ENCODE measurements around the gene LRRC71. TPM values are rescaled to one million over a fixed set of nuclear protein-coding genes. Genes with fewer than 3 reads are reported as not detected.

Gene LRRC71
- total RNA-seq (under 1 TPM in 3 of 7 donors, not detected in 4; 0.13 to 0.47 (median 0.23) TPM), polyA plus RNA-seq (under 1 TPM; 0.03 to 0.51 (median 0.43) TPM)
- long read RNA-seq, donor 1, result 0 reads
- long read RNA-seq, donor 2, result 0 reads

DNA sequence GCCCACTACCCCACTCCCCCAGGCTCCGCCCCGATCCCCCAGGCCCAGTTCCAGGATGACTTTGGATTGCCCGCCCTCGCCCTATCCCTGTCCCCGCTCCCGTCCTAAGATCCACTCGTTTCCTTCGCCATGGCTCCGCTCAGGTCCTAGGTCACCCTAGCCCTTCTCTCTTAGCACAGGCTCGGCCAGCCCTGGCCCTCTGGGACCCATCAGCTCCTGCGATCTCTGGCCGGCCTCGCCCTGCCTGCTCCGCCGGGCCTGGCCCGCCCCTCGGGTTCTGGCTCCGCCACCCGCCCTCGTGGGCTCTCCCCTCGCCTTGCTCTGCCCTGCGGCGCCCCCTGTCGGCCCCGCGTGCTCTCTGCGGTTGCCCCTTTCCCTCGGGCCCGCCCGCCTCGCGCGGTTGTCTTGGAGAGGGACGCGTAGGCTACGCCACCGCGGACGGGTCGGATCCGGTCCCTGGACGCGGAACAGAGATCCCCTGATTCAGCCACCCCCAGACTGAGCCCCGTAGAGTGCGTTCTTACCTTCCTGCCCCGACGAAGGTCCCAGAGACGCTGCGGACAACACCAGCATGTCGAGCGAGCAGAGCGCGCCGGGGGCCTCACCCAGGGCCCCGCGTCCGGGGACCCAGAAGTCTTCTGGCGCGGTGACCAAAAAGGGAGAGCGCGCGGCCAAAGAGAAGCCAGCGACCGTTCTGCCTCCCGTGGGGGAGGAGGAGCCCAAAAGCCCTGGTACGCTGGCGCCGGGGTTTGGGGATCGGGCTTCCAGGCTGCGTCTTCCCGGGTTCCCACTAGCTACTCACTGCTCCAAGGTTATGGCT lies at the start of gene LRRC71:
LRRC71 (plus strand) TSS at position 400 of the 820 bp plus-strand sequence; CDS start at position 572, 172 bp downstream.
- Histone ChIP-seq H3K4me1 (peaks cover 3 to 31% (median 20%) of the 10 kb centered on the region in 6 donors), H3K36me3 (peaks cover 0 to 12% (median 0%) of the 10 kb centered on the region in 6 donors), H3K9me3 (peaks cover 0 to 9% (median 0%) of the 10 kb centered on the region in 8 donors), H3K27me3 (replicated peaks in 1 of 7) (peaks cover 8 to 87% (median 52%) of the 10 kb centered on the region in 7 donors), H3K27ac (no peak within 1 kb of the TSS), H3K4me3 (peak within 1 kb of the TSS in 2 of 8 donors; percentile 2 to 28)
- TF ChIP-seq POLR2A (IDR thresholded peaks at IDR 0.05) (no peak), POLR2AphosphoS5 (IDR thresholded peaks at IDR 0.05) (peak; percentile 37 to 77 (median 70))
- TF ChIP-seq, protein P1, sequence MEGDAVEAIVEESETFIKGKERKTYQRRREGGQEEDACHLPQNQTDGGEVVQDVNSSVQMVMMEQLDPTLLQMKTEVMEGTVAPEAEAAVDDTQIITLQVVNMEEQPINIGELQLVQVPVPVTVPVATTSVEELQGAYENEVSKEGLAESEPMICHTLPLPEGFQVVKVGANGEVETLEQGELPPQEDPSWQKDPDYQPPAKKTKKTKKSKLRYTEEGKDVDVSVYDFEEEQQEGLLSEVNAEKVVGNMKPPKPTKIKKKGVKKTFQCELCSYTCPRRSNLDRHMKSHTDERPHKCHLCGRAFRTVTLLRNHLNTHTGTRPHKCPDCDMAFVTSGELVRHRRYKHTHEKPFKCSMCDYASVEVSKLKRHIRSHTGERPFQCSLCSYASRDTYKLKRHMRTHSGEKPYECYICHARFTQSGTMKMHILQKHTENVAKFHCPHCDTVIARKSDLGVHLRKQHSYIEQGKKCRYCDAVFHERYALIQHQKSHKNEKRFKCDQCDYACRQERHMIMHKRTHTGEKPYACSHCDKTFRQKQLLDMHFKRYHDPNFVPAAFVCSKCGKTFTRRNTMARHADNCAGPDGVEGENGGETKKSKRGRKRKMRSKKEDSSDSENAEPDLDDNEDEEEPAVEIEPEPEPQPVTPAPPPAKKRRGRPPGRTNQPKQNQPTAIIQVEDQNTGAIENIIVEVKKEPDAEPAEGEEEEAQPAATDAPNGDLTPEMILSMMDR (IDR thresholded peaks at IDR 0.05 in 8 of 11, conservative IDR thresholded peaks at IDR 0.05 in 3 of 11), result peak; percentile 59 to 89 (median 81)
- peak; percentile 87 for DNase-seq
- intact Hi-C loops (cut with DNase I; ENCODE audit: low total_unique reads), result no loop called here
- WGBS, 5 donors, result 12 to 20% (median 15%) methylated on average over 54 to 71 of the region's 71 CpGs

DNA sequence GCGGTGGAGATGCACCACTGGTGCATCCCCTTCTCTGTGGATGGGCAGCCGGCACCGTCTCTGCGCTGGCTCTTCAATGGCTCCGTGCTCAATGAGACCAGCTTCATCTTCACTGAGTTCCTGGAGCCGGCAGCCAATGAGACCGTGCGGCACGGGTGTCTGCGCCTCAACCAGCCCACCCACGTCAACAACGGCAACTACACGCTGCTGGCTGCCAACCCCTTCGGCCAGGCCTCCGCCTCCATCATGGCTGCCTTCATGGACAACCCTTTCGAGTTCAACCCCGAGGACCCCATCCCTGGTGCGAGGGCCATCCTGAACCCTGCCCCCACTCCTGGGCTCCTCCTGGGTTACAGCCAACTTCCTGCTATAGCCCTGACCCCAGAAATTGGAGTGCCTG lies 46.8 kb upstream of the LRRC71 start:
- Histone ChIP-seq H3K27me3 (replicated peaks in 1 of 7) (peaks cover 0 to 36% (median 0%) of the 10 kb centered on the region in 7 donors), H3K36me3 (no peaks in the 10 kb centered on the region), H3K4me1 (no peaks in the 10 kb centered on the region), H3K4me3 (no peak overlapping the region), H3K9me3 (no peaks in the 10 kb centered on the region), H3K27ac (no peak overlapping the region)
- 91 to 95% (median 94%) methylated on average over 13 to 18 of the region's 18 CpGs for WGBS, 5 donors
- TF ChIP-seq, protein P1 (IDR thresholded peaks at IDR 0.05 in 8 of 11, conservative IDR thresholded peaks at IDR 0.05 in 3 of 11), result no peak
- no peak for TF ChIP-seq POLR2A (IDR thresholded peaks at IDR 0.05)
- no peak for TF ChIP-seq POLR2AphosphoS5 (IDR thresholded peaks at IDR 0.05)
- intact Hi-C loops (cut with DNase I; ENCODE audit: low total_unique reads), result no loop called here
- DNase-seq, result no peak

DNA sequence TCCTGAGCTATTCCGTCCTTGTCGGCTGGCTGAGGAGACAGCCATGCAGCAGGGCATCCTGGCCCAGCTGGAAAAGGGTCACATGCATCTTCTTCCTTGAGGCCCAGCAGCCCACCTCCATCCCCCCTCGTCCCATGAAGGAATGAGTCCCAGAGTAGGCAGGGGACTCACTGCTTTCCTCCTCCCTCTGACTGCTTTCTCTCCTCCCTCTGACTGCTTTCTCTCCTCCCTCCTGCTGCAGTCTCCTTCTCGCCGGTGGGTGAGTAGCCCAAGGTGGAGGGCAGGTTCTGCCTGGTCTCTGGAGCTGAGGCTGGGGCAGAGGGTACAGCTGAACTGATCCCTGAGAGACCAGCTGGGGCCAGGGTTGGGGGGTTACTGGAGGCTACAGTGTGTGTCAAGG lies 46.3 kb upstream of the LRRC71 start:
- H3K4me3 ChIP-seq, result no peak overlapping the region
- no peak for DNase-seq
- intact Hi-C loops (cut with DNase I; ENCODE audit: low total_unique reads), result no loop called here
- no peaks in the 10 kb centered on the region for H3K9me3 ChIP-seq
- WGBS, 5 donors, result 78 to 87% (median 84%) methylated on average over 3 to 5 of the region's 5 CpGs
- peaks cover 0 to 41% (median 0%) of the 10 kb centered on the region in 7 donors for H3K27me3 ChIP-seq (replicated peaks in 1 of 7)
- no peaks in the 10 kb centered on the region for H3K4me1 ChIP-seq
- H3K36me3 ChIP-seq, result no peaks in the 10 kb centered on the region
- no peak overlapping the region for H3K27ac ChIP-seq
- TF ChIP-seq POLR2AphosphoS5 (IDR thresholded peaks at IDR 0.05), result no peak
- no peak for TF ChIP-seq POLR2A (IDR thresholded peaks at IDR 0.05)
- TF ChIP-seq, protein P1 (IDR thresholded peaks at IDR 0.05 in 8 of 11, conservative IDR thresholded peaks at IDR 0.05 in 3 of 11), result no peak

Measured in spleen (tissue), 13 donors.